HG03175 (cell line): ENCODE measurements around the gene CERK.

Experiments used
- ATAC-seq: cut with Tn5 transposase; IDR thresholded peaks from one replicate; pipeline ENCODE4 v1.9.1; 2021; ENCODE audit warnings: mild to moderate bottlenecking, moderate library complexity; ENCODE audit not compliant: unreplicated experiment

The CERK gene

GRCh38 chr22:46732513-46732912 lies 5.5 kb downstream of the CERK start:
- no peak for ATAC-seq

DNA sequence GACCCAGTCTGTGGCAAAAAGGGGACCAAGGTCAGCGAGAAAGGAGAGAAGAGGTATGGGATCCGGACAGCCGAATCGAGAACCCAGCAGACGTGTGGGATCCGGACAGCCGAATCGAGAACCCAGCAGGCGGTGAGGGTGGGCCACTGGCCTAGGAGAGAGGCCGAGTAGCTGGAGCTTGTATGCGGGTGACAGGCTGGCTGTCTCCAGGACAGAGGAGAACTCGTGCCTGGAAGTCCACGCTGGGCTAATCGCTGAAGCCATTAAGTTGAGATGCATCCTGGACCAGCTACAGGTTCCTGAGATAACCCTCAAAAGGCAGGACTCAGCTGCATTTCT lies 6.0 kb downstream of the CERK start:
- ATAC-seq = no peak

GRCh38 chr22:46731246-46732040 lies 6.6 kb downstream of the CERK start:
- no peak for ATAC-seq

DNA sequence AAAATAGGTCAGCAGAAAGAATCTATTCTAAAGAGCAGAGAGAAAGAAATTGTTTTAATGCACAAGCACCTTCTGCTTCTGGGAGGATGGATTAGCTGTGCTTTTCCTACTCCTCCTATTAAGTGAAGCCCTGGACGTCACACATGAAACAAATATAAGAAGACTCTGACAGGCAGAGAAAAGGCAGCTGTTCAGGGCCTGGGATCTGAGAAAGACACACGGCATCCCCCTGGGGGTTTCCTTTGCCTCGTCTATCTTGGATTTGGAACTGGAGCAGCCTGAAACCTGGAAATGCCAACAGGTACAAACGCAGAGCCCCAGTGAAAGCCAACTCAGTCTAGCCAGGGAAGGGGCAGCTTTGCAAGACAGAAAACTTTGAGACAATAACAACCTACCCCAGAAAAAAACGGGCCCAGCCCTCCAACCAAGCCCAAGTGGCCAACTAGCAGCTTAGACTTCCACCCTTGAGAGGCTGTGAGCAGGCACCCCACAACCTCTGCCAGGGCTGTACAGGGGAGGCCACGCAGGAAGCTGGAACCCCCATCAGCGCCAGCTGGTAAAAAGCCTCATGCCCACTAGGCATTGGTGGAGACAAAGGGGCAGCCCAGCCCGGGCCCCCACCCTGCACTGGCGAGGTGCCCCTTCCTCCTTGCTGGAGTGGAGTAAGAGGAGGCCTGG lies 7.3 kb downstream of the CERK start:
- ATAC-seq = no peak

GRCh38 chr22:46728470-46728869 lies 9.6 kb downstream of the CERK start:
- no peak for ATAC-seq

GRCh38 chr22:46727813-46728364 lies 10.2 kb downstream of the CERK start:
- no peak for ATAC-seq

DNA sequence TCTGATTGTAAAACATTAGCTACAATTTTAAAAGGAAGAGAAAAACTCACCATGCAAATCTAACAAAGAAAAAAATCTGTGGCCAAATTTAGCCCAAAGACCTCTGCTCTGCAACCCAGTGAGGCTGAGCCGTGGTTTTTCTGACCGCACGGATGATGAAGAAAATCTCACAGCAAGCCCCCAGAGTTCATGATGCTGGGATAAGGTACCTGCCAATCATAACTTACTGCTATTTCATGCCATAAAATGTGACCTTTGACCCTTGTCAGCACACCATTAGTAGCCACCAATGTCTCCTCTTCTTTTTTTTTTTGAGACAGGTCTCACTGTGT lies 11.1 kb downstream of the CERK start:
- ATAC-seq = no peak

DNA sequence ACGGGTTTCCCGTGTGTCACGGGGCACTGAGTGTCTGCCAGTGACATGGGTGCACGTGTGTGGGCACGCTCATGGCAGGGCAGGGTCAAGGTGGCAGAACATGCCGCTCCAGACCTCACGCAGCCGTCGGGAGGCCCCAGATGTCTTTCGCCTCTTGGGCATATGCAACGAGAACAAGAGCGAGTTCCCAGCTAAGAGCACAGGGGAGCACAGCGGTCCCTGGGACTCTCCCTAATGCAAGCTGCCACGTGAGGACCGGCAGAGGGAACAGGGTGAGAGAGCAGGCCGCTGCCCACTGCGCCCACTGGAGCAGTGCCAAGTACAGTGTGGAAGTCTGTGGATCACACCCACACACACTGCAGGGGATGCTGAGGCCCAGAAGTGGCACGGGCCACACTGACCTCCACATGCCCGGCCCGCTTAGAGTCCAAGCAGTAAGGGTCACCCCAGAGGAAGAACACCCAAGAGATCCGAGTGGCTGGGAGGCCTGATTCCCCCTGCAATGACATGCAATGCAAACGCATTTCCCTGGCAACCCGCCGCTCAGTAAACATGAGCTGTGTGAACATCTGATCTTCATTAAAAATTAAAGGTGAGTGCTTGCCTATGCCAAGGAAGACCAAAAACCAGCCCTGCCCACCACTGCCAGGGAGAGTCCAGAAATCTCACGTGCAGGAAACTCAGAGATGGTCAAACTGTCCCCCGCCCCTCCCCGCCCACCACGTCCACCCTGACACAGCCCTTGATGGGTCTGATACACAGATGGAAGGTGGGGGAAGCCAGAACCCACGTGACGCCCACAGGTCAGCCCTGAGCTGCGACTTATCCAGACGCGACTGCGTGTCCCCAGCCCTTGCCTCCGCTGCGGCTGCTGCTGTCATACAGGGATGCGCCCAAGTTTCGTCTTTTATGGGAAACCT lies 11.7 kb downstream of the CERK start:
- ATAC-seq = no peak

DNA sequence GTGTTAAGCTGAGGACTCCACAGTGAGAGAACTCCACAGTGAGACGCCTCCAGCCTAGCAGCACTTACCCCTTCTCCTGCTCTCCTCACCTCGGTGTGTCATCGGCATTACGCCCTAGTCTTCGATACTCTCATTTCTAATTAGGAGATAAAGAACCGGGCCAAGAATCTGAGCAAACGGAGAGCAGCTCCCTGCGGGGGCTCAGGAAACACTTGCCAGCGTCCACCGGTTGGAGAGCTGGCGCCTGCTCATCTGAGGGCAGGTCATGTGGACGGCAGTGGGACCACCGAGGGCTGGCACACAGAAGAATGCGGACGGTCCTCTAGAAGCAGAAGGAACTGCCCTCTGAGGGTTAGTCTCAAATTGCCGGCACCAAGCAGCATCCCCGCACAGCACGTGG lies 13.0 kb downstream of the CERK start:
- ATAC-seq = no peak

- no peak for ATAC-seq
These were observed 14.2 kb downstream of the CERK start for GRCh38 chr22:46723882-46724281.

- no peak for ATAC-seq
These were observed 16.5 kb downstream of the CERK start for GRCh38 chr22:46721501-46722085.

DNA sequence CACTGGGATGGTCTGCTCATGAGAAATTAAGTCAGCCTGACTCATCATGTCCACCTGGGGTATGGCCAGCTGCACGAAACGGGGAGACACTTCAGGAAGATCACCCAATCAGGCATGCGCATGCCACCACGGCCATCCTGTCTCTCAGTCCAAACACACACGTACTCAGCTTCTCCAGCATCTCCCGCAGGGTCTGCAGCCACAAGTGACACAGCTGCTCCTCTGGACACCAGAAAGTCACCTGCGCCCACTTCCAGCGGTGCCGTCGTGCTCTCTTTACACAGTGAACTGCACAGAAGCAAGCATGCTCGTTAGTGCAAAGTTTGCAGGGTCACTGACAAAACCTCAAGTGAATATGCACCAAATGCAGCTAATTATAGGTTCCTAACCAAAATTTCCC lies 18.1 kb downstream of the CERK start:
- ATAC-seq = no peak

- no peak for ATAC-seq
These were observed 23.5 kb downstream of the CERK start for GRCh38 chr22:46714550-46714949.

DNA sequence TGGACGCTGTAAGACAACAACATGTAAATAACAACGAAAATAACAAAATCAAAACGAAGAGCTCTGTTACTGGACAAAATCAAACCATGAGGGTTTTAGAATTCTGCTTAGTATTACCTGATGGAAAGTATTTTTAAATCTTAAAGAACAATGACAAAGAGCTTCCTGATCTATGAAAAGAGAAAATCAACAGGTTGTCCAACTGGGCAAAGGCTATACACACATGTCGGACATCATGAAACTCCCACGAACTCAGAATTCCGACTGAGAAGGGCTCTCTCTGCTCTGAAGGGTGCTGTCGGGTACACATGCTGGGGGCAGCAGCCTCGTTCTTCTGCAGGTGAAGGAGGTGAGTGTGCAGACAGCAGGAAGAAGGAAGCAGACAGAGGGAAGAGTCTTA lies 25.8 kb downstream of the CERK start:
- ATAC-seq = no peak

GRCh38 chr22:46710806-46711205 lies 27.2 kb downstream of the CERK start:
- no peak for ATAC-seq

- ATAC-seq = no peak
These were observed 29.2 kb downstream of the CERK start for GRCh38 chr22:46708766-46709330.

- ATAC-seq = no peak
These were observed 30.1 kb downstream of the CERK start for GRCh38 chr22:46707827-46708570.

DNA sequence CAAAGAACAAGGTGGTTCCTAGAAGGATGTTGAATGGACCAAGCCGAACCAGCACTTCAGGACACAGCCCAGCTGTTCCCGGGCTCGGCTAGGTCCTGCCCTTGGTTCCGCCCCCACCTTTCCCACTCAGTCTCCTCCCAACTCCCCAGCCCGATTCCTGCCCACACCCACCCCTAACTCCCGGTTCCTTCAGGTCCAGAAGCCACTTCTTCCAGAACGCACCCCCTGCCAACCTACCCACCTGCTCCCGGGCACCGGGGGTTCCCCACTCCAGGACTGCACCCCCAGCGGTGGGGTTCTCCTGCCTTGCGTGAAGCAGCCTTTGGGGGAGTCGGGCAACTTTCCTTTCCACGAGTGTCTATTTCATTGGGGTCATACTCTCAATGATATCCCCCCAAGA lies 30.7 kb downstream of the CERK start:
- no peak for ATAC-seq

DNA sequence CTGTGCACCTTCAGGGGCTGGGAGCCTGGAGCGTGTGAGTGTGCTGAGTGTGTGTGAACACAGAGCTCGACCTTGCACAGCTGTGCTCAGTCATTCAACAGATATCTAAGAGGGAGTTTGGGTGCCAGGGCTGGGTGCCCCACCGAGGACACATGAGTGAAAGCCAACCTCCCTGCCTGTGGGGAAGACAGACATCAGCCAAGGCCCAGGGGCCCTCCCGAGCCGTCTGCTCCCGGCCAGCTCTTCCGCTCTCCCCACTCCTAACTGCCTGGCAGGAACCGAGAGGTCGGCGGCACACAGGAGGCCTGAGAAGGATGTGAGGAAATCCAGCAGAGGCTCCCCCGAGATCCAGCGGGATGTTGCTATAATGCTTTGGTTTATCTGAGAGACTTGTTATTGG lies 32.0 kb downstream of the CERK start:
- no peak for ATAC-seq

DNA sequence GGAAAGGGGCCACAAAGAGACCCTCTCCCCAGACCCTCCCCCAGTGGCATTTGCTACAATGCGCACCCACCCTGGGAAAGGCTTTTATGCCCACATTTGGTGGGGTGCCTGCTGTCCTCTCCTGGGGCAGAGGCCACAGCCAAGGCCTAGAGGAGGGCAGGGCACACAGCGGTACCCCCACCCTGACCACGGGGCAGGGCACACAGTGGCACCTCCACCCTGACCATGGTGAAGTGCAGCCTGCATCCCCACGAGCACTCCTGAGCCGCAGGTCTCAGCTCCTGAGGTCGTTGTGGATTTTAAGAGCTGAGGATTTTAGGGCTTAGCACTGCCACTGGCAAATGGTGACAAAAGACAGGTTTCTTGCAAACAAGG lies 34.1 kb downstream of the CERK start:
- no peak for ATAC-seq
